Large intestine (tissue), 3 donors: ENCODE results near the gene ARSG. TPM values are rescaled to one million over a fixed set of nuclear protein-coding genes. Genes with fewer than 3 reads are reported as not detected.
"Not testable (repeated sequence)": the region's sequence is repeated elsewhere in the genome, so short reads cannot be mapped to it uniquely, and the experiment has no call there.

Experiments
- DNase-seq, 2 donors: peaks; one replicate each; pipeline versions ENCODE4 v3.0.0 to v3.0.0-alpha.2; 2013
- H3K27ac ChIP-seq: one replicate; pipeline ENCODE4 v1.5.1; 2013; ENCODE audit warnings: low read length
- H3K27me3 ChIP-seq: 2 replicates; pipeline ENCODE4 v1.6.1; 2013; ENCODE audit warnings: low read length; ENCODE audit not compliant: control insufficient read depth, insufficient read depth
- H3K36me3 ChIP-seq: 2 replicates; pipeline ENCODE4 v1.6.1; 2013; ENCODE audit warnings: low read length; ENCODE audit not compliant: control insufficient read depth, insufficient read depth
- H3K4me1 ChIP-seq: one replicate; pipeline ENCODE4 v1.6.1; 2013; ENCODE audit warnings: low read length; ENCODE audit not compliant: control insufficient read depth, insufficient read depth
- H3K4me3 ChIP-seq: one replicate; pipeline ENCODE4 v1.5.1; 2013; ENCODE audit warnings: low read length
- H3K9me3 ChIP-seq: one replicate; pipeline ENCODE4 v1.6.1; 2013; ENCODE audit warnings: mild to moderate bottlenecking, low read depth, low read length, moderate library complexity; ENCODE audit not compliant: control insufficient read depth
- WGBS: methylation state at CpG from one replicate; pipeline ENCODE4 v1.1.5; 2013; ENCODE audit warnings: low lambda C conversion rate; ENCODE audit not compliant: insufficient coverage; 5-methylcytosine and 5-hydroxymethylcytosine counted together
- polyA plus RNA-seq: library from polyadenylated mRNA; unstranded; fragments of 120-200 nt; gene quantifications from one replicate; pipeline ENCODE4 v1.2.1, GENCODE V29; 2013

ARSG gene
- polyA plus RNA-seq, 1 donor, result 1.3 TPM

DNA sequence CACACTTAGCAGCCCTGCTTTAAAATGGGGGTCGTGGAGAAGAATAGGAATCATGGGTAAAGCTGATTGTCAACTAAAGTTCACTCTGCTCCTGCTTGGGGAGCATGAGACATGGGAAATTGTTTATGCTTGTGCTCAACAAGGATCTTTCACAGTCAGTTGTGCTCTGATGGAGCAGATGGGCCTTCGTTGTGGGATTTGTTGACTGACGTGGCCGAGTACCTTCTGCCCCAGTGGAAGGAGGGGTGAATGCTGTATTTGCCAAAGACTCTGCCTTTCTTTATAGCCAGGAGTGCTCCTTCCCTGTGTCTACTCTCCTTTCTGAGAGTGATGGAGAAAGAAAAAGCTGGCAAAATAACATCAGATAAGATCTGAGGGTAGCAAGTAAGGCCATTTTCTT lies 11.4 kb downstream of the ARSG start:
- H3K9me3 ChIP-seq, result no peaks in the 10 kb centered on the region
- no peak overlapping the region for H3K4me3 ChIP-seq
- H3K36me3 ChIP-seq, result no peaks in the 10 kb centered on the region
- H3K27ac ChIP-seq, result no peak overlapping the region
- WGBS, result no CpG with 5 or more reads among the region's 4 CpGs
- H3K4me1 ChIP-seq, result no peaks in the 10 kb centered on the region
- DNase-seq, result no peak
- H3K27me3 ChIP-seq, result peaks cover 6% of the 10 kb centered on the region

DNA sequence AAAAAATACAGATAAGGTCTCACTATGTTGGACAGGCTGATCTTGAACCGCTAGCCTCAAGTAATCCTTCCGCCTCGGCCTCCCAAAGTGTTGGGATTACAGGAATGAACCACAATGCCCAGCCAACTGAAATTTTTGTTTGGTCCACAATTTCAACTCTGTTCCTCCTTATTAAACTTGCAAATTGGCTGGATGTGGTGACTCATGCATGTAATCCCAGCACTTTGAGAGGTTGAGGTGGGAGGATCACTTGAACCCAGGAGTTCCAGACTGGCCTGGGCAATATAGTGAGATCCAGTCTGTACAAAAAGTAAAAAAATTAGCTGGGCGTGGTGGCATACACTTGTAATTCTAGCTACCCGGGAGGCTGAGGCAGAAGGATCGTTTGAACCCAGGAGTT lies 13.4 kb downstream of the ARSG start:
- H3K27me3 ChIP-seq, result peaks cover 6% of the 10 kb centered on the region
- no peak overlapping the region for H3K27ac ChIP-seq
- no peak for DNase-seq
- no CpG with 5 or more reads among the region's 6 CpGs for WGBS
- no peaks in the 10 kb centered on the region for H3K9me3 ChIP-seq
- H3K36me3 ChIP-seq, result no peaks in the 10 kb centered on the region
- H3K4me3 ChIP-seq, result no peak overlapping the region
- no peaks in the 10 kb centered on the region for H3K4me1 ChIP-seq

DNA sequence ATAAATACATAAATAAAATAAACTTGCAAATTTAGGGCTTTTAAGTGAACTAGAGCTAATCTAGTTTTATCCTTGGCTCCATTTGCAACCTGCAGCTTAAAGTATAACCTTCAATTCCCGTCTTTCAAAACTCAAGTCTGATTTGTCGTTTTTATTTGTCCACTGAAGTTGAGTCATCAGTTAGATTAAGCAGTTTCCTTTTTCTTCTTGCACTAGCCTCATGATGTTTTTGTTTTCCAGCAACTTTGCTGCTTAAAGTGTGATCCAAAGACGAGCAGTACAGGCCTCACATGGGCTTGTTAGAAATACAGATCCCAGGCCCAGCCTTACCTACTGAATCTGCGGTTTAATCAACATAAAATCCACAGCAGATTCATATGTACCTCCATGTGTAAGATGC lies 13.8 kb downstream of the ARSG start:
- Histone ChIP-seq H3K4me1 (no peaks in the 10 kb centered on the region), H3K9me3 (no peaks in the 10 kb centered on the region), H3K27ac (no peak overlapping the region), H3K27me3 (peaks cover 3% of the 10 kb centered on the region), H3K36me3 (no peaks in the 10 kb centered on the region), H3K4me3 (no peak overlapping the region)
- 60% methylated on average over 1 of the region's 4 CpGs for WGBS
- DNase-seq, result no peak

DNA sequence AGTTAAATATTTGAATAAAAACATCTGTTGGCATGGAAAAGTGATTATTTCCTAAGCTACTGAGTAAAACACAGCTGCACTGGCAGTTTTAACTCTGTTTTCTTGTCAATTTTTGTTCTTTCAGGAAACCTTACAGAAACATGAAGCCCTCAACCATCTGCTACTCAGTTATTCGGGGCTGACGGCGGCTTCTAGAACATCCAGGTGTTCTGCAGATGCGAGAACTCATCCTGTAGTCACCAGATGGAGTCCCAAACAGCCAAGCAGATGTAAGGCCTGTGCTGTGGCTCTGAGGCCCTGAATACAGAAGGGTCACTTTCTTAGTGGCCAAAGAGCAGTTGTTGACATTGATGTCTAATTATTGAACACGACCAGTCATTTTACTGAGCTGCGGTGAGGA lies 15.5 kb downstream of the ARSG start:
- Histone ChIP-seq H3K36me3 (no peaks in the 10 kb centered on the region), H3K27me3 (no peaks in the 10 kb centered on the region), H3K9me3 (no peaks in the 10 kb centered on the region), H3K27ac (no peak overlapping the region), H3K4me1 (no peaks in the 10 kb centered on the region), H3K4me3 (no peak overlapping the region)
- WGBS, result no CpG with 5 or more reads among the region's 6 CpGs
- DNase-seq, result no peak

DNA sequence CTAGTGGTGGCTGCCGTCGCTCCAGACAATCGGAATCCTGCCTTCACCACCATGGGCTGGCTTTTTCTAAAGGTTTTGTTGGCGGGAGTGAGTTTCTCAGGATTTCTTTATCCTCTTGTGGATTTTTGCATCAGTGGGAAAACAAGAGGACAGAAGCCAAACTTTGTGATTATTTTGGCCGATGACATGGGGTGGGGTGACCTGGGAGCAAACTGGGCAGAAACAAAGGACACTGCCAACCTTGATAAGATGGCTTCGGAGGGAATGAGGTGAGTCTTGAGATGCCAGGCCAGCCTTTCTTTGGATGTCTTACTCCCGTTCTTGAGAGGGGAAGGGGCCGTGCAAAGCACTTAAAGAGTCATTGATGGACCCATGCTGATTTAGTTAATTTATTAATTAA lies 16.1 kb downstream of the ARSG start:
- H3K27ac ChIP-seq, result no peak overlapping the region
- no peak for DNase-seq
- no peaks in the 10 kb centered on the region for H3K36me3 ChIP-seq
- no peaks in the 10 kb centered on the region for H3K27me3 ChIP-seq
- no peaks in the 10 kb centered on the region for H3K4me1 ChIP-seq
- no CpG with 5 or more reads among the region's 8 CpGs for WGBS
- no peak overlapping the region for H3K4me3 ChIP-seq
- H3K9me3 ChIP-seq, result no peaks in the 10 kb centered on the region

DNA sequence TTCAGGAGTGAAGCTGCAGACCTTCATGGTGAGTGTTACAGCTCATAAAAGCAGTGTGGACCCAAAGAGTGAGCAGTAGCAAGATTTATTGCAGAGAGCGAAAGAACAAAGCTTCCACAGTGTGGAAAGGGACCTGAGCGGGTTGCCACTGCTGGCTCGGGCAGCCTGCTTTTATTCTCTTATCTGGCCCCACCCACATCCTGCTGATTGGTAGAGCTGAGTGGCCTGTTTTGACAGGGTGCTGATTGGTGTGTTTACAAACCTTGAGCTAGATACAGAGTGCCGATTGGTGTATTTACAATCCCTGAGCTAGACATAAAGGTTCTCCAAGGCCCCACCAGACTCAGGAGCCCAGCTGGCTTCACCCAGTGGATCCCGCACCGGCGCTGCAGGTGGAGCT lies 17.2 kb downstream of the ARSG start:
- H3K36me3 ChIP-seq, result not testable (repeated sequence)
- no CpG with 5 or more reads among the region's 7 CpGs for WGBS

DNA sequence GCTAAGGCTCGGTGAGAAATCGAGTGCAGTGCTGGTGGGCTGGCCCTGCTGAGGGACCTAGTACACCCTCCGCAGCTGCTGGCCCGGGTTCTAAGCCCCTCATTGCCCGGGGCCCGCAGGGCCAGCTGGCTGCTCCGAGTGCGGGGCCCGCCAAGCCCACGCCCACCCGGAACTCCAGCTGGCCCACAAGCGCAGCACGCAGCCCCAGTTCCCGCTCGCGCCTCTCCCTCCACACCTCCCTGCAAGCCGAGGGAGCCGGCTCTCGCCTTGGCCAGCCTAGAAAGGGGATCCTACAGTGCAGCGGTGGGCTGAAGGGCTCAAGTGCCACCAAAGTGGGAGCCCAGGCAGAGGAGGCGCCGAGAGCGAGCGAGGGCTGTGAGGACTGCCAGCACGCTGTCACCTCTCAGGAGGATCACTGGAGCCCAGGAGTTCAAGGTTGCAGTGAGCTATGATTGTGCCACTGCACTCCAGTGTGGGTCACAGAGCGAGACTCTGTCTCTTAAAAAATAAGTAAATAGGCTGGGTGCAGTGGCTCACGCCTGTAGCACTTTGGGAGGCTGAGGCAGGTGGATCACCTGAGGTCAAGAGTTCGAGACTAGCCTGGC lies 17.9 kb downstream of the ARSG start:
- H3K27me3 ChIP-seq, H3K36me3 ChIP-seq, H3K9me3 ChIP-seq, DNase-seq, H3K27ac ChIP-seq, H3K4me1 ChIP-seq, H3K4me3 ChIP-seq: not testable (repeated sequence)
- no CpG with 5 or more reads among the region's 28 CpGs for WGBS

More for the DNA sequence above, 17.2 kb downstream of the ARSG start:
- H3K27me3 ChIP-seq, H3K4me3 ChIP-seq, DNase-seq, H3K27ac ChIP-seq, H3K4me1 ChIP-seq, H3K9me3 ChIP-seq: not testable (repeated sequence)

DNA sequence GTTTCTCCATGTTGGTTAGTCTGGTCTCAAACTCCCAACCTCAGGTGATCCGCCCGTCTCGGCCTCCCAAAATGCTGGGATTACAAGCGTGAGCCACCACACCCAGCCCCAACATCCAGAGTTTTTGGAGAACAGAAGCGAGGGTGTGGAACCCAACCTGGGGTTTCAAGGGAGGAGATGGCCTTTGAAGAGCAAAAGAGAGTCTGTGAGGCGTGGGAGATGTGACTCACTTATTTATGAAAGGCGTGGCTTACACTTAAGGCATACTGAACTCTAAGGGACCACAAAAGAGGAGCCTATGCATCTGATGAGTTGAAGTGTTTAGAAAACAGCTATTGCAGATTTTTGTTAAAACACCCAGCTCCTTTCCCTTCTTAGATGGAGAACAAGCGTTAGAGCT lies 18.9 kb downstream of the ARSG start:
- H3K36me3 ChIP-seq, result no peaks in the 10 kb centered on the region
- no peak overlapping the region for H3K4me3 ChIP-seq
- H3K9me3 ChIP-seq, result no peaks in the 10 kb centered on the region
- H3K27me3 ChIP-seq, result no peaks in the 10 kb centered on the region
- no peak overlapping the region for H3K27ac ChIP-seq
- 100% methylated on average over 1 of the region's 8 CpGs for WGBS
- DNase-seq, result no peak
- no peaks in the 10 kb centered on the region for H3K4me1 ChIP-seq

DNA sequence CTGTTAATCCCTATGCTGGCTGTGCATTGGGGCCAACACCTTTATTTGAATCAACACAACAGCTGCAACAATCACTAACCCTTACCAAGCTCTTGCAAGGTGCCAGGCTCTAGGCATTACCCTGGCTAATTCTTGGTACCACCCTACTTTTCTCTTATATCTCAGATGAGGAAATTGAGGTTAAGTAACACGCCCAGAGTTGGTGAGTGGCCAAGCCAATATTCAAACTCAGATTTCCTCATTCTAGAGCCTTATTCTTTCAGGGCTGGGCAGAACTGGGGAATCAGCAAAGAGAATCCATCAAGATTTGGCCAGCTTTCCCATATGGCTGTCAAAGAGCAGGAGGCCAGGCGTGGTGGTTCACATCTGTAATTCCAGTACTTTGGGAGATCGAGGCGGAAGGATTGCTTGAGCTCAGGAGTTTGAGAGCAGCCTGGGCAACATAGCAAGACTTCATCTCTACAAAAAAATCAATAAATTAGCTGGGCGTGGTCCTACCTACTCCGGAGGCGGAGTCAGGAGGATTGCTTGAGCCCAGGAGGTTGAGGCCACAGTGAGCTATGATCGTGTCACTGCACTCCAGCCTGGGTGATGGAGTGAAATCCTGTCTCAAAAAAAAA lies 23.7 kb downstream of the ARSG start:
- no peak overlapping the region for H3K27ac ChIP-seq
- H3K9me3 ChIP-seq, result no peaks in the 10 kb centered on the region
- H3K36me3 ChIP-seq, result no peaks in the 10 kb centered on the region
- no peak for DNase-seq
- H3K4me1 ChIP-seq, result no peaks in the 10 kb centered on the region
- H3K4me3 ChIP-seq, result no peak overlapping the region
- no CpG with 5 or more reads among the region's 8 CpGs for WGBS
- peaks cover 2% of the 10 kb centered on the region for H3K27me3 ChIP-seq

DNA sequence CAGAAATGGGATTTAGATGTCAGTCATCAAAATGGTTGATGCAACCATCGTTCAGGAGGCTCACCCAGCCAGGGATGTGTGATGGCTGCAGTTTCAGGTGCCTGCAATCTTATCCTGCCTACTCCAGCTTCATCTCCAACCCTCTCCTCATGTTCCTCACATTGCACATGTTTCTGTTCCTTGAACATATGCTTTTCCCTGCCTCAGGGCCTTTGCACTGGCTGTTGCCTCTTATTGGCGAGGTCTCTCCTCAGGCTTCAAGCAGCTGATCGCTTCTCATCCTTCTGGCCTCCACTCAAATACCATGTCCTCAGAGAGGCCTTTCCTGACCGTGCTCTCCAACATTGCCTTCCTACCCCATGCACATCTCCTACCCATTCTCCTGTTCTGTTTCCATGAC lies 24.6 kb downstream of the ARSG start:
- no peaks in the 10 kb centered on the region for H3K36me3 ChIP-seq
- no peaks in the 10 kb centered on the region for H3K4me1 ChIP-seq
- H3K27me3 ChIP-seq, result peaks cover 2% of the 10 kb centered on the region
- H3K9me3 ChIP-seq, result no peaks in the 10 kb centered on the region
- no peak overlapping the region for H3K4me3 ChIP-seq
- H3K27ac ChIP-seq, result no peak overlapping the region
- DNase-seq, result no peak
- WGBS, result 67% methylated on average over 1 of the region's 4 CpGs

DNA sequence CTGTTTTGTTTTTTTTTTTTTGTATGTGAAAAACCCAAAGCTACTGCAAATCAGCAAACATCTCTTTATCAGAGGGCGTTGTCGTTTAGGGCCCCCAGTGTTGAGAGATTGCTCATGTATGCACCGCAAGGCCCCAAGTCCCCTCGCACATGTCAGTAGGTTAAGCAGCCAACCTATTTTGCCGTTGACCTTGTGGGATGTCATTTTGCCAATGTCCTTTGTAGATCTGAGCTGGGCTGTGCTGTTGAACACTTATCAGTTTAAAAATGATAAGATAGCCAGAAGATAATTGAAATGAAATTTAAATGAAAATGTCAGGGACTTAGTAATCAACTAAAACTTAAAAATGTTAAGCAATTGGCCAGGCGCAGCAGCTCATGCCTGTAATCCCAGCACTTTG lies 26.2 kb downstream of the ARSG start:
- Histone ChIP-seq H3K27ac (no peak overlapping the region), H3K36me3 (no peaks in the 10 kb centered on the region), H3K9me3 (no peaks in the 10 kb centered on the region), H3K4me1 (no peaks in the 10 kb centered on the region), H3K4me3 (no peak overlapping the region), H3K27me3 (peaks cover 2% of the 10 kb centered on the region)
- DNase-seq, result no peak
- no CpG with 5 or more reads among the region's 6 CpGs for WGBS
